SW 1271 (cell line): Measurements from ENCODE around the gene PAEP.

Source experiments
- DNase-seq, 2 experiments: peaks; one replicate each; lab custom pipeline; 2025; lab: John Stamatoyannopoulos, UW

Gene PAEP

GRCh38 chr9:135551031-135551430 is 10.5 kb upstream of the PAEP start:
- DNase-seq: no peak

DNA sequence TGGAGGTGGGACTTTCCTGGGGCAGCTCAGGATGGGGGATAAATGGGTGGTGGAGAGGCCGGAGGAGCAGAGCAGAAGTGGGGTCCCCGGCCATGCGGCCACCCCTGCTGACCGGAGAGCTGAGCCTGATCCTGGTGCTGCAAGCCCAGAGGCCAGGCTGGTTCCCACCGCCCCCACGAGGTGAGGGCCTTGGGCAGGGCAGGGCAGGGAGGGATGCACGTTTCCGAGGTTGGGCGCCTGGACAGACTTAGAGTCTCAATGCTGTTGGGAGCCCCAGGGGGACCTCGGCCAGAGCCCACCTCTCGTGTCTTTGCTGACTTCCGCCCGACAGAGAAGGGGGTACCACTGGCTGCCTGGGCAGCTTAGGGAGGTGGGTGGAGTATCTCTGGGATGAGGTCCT is 10.1 kb upstream of the PAEP start:
- DNase-seq: no peak

GRCh38 chr9:135552021-135552697 is 9.4 kb upstream of the PAEP start:
- DNase-seq: no peak

GRCh38 chr9:135552698-135553171 is 8.8 kb upstream of the PAEP start:
- DNase-seq: no peak

GRCh38 chr9:135554718-135555117 is 6.8 kb upstream of the PAEP start:
- no peak for DNase-seq

GRCh38 chr9:135555203-135555602 is 6.4 kb upstream of the PAEP start:
- no peak for DNase-seq

DNA sequence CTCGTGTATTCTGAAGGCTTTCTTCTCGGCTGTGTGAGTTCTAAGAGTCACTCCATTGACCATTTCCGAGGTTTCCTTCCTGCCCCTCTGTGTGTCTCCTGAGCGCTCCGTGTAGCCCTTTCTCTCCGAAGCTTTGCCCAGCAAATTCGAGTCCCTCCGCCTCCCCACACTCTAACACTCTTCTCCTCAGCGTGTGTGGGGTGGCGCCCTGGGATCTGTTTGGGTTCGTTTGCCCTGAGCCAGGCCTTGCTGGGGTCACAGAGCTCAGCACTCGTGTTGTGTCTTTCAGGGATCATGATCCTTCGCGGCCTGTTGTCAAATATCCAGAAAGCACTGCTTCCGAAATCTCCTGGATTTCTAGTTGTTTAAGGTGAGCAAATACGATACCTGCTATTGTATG is 5.6 kb upstream of the PAEP start:
- no peak for DNase-seq

- DNase-seq: no peak
Observed at GRCh38 chr9:135559606-135560005, 1.9 kb upstream of the PAEP start.

DNA sequence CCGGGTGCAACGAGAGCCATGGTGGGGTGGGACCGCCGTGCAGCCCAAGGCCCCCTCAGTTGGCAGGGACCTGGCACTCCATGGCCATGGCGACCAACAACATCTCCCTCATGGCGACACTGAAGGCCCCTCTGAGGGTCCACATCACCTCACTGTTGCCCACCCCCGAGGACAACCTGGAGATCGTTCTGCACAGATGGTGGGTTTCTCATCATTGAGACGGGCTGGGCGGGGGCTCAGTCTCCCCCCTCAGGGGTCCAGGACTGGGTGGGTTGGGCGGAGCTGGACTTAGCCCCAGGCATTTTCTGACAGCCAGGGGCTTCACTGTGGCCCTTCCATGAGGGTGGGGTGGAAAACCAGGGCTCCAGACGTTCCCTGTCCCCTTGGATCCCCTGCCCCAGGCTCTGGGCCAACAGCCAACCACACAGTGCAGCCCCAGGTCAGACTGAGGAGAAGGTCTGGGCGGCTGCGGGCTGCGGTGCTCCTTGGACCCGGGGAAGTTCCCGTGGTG is 734 bp downstream of the PAEP start:
- DNase-seq: no peak

DNA sequence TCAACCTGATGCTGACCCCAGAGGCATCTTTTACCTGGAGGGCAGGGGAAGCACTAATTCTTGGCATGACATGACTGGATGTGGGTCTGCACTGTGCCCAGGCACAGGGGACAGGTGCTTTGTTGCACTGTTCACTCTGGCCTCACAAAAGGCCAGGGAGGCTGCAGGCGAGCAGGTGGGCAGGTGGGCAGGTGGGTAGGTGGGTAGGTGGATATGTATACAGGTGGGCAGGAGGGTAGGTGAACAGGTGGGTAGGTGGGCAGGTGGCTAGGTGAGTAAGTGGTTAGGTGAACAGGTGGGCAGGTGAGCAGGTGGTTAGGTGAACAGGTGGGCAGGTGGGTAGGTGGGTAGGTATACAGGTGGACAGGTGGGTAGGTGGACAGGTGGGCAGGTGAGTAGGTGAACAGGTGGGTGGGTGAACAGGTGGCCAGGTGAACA is 1.5 kb downstream of the PAEP start:
- DNase-seq: no peak

DNA sequence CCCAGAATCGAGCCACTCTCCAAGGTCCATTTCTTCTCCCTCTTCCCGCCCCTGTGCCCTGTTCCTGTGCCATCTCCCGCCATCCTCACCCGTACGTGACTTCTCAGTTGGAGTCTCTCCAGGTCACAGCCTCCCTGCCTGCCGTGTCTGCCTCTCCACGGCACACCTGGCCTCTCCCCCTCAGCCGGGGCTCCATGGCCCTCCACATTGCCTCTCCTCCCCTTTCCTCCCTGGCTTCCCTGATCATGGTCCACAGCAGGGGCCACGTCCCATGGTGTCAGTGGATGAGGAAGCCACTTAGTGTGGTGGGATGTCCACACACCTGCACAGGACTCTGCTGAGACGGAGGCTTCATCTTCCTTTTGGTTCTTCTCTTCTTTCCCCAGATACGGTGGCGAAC is 2.3 kb downstream of the PAEP start:
- DNase-seq: no peak

GRCh38 chr9:135565141-135565628 is 3.6 kb downstream of the PAEP start:
- no peak for DNase-seq

GRCh38 chr9:135565636-135566035 is 4.1 kb downstream of the PAEP start:
- no peak for DNase-seq

- no peak for DNase-seq
Observed at GRCh38 chr9:135566552-135566951, 5.0 kb downstream of the PAEP start.

DNA sequence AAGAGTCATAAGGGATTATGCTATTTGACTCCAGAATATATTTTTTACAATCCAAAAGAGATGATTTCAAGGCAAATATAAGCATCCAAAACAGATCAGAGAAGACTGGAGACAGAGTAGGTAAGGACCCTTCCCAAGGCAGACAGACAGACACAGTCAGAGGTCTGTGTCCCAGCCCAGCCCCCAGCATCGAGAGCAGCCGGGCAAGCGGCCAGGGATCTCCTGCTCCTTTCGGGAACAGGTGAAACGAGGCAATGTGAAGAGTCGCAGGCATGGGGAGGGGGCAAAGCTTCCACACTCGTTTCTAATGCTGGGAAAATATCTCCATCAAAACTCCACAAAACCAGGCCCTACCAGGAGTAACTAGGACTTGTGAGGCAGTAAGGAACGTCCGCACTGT is 5.8 kb downstream of the PAEP start:
- no peak for DNase-seq

- no peak for DNase-seq
Observed at GRCh38 chr9:135568026-135568425, 6.5 kb downstream of the PAEP start.

GRCh38 chr9:135570456-135570855 is 8.9 kb downstream of the PAEP start:
- DNase-seq: no peak

DNA sequence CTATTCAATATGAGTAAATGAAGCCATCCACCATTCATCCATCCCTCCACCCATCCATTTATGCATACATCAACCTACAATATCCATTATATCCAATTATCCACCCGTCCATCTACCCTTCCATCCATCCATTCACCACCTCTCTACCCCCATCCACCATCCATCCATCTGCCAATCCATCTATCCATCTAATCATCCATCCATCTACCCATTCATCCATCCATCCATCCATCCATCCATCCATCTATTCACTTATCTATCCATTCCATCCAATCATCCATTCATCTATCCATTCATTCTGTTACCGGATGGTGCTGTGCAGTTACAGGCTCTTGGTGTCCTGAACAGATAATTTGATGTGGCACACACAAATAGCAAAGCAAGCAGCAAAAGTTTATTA is 10.7 kb downstream of the PAEP start:
- no peak for DNase-seq

- DNase-seq: no peak
Observed at GRCh38 chr9:135573124-135573523, 11.6 kb downstream of the PAEP start.

DNA sequence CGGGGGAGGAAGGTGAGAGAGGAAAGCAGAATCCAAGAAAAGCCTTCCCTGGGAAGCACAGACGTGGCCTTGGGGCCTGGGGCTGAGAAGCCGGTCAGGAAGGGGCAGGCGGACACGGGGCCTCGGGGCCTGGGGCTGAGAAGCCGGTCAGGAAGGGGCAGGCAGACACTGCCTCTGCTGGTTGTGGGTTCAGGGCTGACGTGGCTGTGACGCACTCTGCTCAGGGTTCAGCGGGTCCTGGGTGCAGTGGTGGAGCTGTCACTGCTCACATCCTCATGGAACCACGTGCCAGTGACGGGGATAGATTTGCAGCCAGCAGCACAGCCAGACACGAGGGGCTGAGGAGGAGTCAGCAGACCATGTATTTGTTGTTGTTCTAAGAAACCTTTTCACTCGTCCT is 12.8 kb downstream of the PAEP start:
- no peak for DNase-seq

DNA sequence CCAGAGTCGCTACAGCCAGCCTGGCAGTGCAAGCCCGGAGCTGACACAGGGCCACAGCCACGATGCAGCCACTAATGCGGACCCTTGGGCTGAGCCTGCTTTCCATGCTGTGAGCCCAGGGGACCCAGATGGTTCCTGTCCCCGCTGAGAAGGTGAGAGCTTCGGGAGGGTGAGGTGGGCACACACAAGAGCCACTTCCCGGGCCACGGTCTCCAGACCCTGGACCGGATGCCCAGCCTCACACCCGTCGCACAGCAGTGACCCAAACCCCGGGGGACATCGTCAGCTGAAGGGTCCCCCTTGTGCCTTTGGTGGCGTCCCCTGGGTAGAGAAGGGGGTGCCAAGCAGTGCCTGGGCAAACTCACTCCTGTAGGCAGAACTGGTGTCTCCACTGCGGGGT is 13.4 kb downstream of the PAEP start:
- no peak for DNase-seq

GRCh38 chr9:135575995-135576631 is 14.6 kb downstream of the PAEP start:
- no peak for DNase-seq

- DNase-seq: no peak
Observed at GRCh38 chr9:135577256-135577655, 15.7 kb downstream of the PAEP start.

DNA sequence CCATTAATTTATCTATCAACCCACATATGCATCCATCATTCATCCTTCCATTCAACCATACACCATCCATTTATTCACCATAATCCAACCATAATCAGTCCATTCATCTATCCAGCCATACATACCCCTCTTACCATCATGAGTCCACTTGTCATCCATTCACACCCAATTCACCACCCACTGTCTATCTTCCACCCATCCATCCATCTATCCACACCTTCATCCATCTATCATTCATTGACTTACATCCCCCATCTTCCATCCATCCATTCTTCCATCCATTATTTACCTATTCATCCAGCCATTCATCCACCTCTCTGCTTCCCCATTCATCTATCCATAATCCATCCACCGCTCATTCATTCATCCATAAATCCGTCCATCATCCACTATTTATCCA is 17.8 kb downstream of the PAEP start:
- DNase-seq: no peak
